ENCODE results near the gene STK11. TPM values are rescaled to one million over a fixed set of nuclear protein-coding genes. Genes with fewer than 3 reads are reported as not detected.
"Not testable (repeated sequence)": the region's sequence is repeated elsewhere in the genome, so short reads cannot be mapped to it uniquely, and the experiment has no call there.

Gene STK11
- total RNA-seq, 1 donor from 2014 or later: 49.7 TPM

- DNase-seq (ENCODE audit: low spot score): no peak
- intact Hi-C loops (cut with DNase I): no loop called here
These were observed 16.2 kb upstream of the STK11 start for GRCh38 chr19:1189419-1189818.

GRCh38 chr19:1199531-1199930 is 6.0 kb upstream of the STK11 start:
- no peak for DNase-seq (ENCODE audit: low spot score)
- intact Hi-C loops (cut with DNase I): no loop called here

GRCh38 chr19:1200614-1201013 is 5.0 kb upstream of the STK11 start:
- DNase-seq (ENCODE audit: low spot score); intact Hi-C loops (cut with DNase I): not testable (repeated sequence)

- no peak for DNase-seq (ENCODE audit: low spot score)
- intact Hi-C loops (cut with DNase I): no loop called here
These were observed 729 bp downstream of the STK11 start for GRCh38 chr19:1206150-1206863.

GRCh38 chr19:1206864-1207450 is 1.4 kb downstream of the STK11 start:
- intact Hi-C loops (cut with DNase I): no loop called here
- no peak for DNase-seq (ENCODE audit: low spot score)

- intact Hi-C loops (cut with DNase I); DNase-seq (ENCODE audit: low spot score): not testable (repeated sequence)
These were observed 3.3 kb downstream of the STK11 start for GRCh38 chr19:1208830-1209229.

GRCh38 chr19:1210227-1210538 is 4.6 kb downstream of the STK11 start:
- intact Hi-C loops (cut with DNase I): no loop called here
- no peak for DNase-seq (ENCODE audit: low spot score)

GRCh38 chr19:1211494-1212234 is 6.1 kb downstream of the STK11 start:
- intact Hi-C loops (cut with DNase I): no loop called here
- no peak for DNase-seq (ENCODE audit: low spot score)

- DNase-seq (ENCODE audit: low spot score): no peak
- intact Hi-C loops (cut with DNase I): no loop called here
These were observed 8.1 kb downstream of the STK11 start for GRCh38 chr19:1213391-1214286.

GRCh38 chr19:1214299-1214861 is 8.8 kb downstream of the STK11 start:
- no peak for DNase-seq (ENCODE audit: low spot score)
- intact Hi-C loops (cut with DNase I): no loop called here

GRCh38 chr19:1214862-1215731 is 9.5 kb downstream of the STK11 start:
- intact Hi-C loops (cut with DNase I): no loop called here
- peak; percentile 87 for DNase-seq (ENCODE audit: low spot score)

GRCh38 chr19:1216756-1217155 is 11.2 kb downstream of the STK11 start:
- DNase-seq (ENCODE audit: low spot score): no peak
- intact Hi-C loops (cut with DNase I): no loop called here

GRCh38 chr19:1217366-1217765 is 11.8 kb downstream of the STK11 start:
- no peak for DNase-seq (ENCODE audit: low spot score)
- intact Hi-C loops (cut with DNase I): no loop called here

- intact Hi-C loops (cut with DNase I): no loop called here
- no peak for DNase-seq (ENCODE audit: low spot score)
These were observed 13.4 kb downstream of the STK11 start for GRCh38 chr19:1218751-1219567.

GRCh38 chr19:1219786-1220476 is 14.4 kb downstream of the STK11 start:
- no peak for DNase-seq (ENCODE audit: low spot score)
- intact Hi-C loops (cut with DNase I): loop anchor here (2.0 kb wide), 1 partner anchor 19 kb away; the partner anchor contains the start of gene CBARP

GRCh38 chr19:1220477-1220930 is 14.9 kb downstream of the STK11 start:
- DNase-seq (ENCODE audit: low spot score): no peak
- intact Hi-C loops (cut with DNase I): loop anchor here (2.0 kb wide), 1 partner anchor 18 kb away; the partner anchor contains the start of gene CBARP

All from cardiac septum (tissue), 1 donor.